A673 (cell line): ENCODE results near the gene DUSP15.

Experiments
- EZH2 ChIP-seq: fragments of 200-600 bp; sonication (generic); IDR thresholded peaks from 2 replicates; pipeline ENCODE4 v1.6.1; 2017; ENCODE audit warnings: borderline replicate concordance, low read depth, mild to moderate bottlenecking, mixed read lengths, antibody characterized with exemption, low read length; ENCODE audit not compliant: poor library complexity, severe bottlenecking
- TF ChIP-seq, protein P1 (sequence below): fragments of 300-800, 200-600 bp; sonication (generic); conservative IDR thresholded peaks from 2 replicates; pipeline ENCODE4 v1.5.1; 2017; ENCODE audit warnings: low read depth, mild to moderate bottlenecking, antibody characterized with exemption, low read length, moderate library complexity, mixed read lengths

DNA sequence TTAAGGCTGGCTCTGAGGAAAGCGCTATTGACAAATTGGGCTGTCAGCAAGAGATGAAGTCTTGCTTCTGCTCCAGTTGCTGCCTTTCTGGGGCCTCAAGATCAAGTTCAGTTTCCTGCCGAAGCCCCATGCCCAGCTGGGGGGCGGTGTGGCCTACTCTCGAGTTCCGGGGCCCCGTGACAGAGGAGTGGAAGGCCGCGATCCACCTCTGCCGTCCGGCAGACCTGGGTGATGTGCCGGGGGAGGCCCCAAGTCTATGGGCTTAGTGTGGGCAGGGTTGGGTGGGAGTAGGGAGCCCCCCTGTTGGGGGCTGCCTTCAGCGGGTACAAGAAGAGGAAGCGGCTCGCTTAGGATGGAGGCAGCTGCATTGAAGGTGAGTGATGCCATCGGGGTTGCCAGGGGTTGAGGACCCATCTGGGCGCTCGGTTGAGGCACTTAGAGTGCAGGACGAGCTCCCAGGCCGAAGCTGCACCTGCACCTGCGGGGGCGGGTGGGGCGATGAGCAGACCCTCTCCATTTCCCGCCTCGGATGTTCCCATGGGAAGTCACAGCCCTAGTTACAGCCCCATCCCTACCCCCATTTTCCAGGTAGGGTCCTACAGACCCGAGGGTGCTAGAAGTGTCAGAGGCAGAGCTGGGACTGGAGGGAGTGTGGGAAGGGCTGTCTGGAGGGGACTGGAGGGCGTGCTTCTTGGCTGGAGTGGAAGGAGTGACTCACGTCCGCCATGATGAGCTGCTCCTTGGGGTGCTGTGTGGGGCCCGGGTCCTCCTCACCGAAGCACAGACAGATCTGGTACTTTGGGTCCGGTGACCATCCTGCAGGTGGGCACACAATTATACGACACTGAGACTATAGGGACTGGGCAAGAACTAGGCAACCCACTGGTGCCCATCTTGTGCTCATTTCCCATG is 22.0 kb downstream of the DUSP15 start:
- TF ChIP-seq, protein P1, sequence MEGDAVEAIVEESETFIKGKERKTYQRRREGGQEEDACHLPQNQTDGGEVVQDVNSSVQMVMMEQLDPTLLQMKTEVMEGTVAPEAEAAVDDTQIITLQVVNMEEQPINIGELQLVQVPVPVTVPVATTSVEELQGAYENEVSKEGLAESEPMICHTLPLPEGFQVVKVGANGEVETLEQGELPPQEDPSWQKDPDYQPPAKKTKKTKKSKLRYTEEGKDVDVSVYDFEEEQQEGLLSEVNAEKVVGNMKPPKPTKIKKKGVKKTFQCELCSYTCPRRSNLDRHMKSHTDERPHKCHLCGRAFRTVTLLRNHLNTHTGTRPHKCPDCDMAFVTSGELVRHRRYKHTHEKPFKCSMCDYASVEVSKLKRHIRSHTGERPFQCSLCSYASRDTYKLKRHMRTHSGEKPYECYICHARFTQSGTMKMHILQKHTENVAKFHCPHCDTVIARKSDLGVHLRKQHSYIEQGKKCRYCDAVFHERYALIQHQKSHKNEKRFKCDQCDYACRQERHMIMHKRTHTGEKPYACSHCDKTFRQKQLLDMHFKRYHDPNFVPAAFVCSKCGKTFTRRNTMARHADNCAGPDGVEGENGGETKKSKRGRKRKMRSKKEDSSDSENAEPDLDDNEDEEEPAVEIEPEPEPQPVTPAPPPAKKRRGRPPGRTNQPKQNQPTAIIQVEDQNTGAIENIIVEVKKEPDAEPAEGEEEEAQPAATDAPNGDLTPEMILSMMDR, result no peak
- no peak for TF ChIP-seq EZH2
